ENCODE results near the gene KDM6A.
"Not testable (repeated sequence)": the region's sequence is repeated elsewhere in the genome, so short reads cannot be mapped to it uniquely, and the experiment has no call there.

Gene KDM6A

GRCh38 chrX:44903830-44904530 is 31.0 kb downstream of the KDM6A start:
- H3K9ac ChIP-seq (ENCODE audit: low read length in 5 of 5): no peak overlapping the region
- H3K4me1 ChIP-seq (ENCODE audit: control insufficient read depth in 5 of 5, insufficient read depth in 5 of 5, low read length in 5 of 5): peaks cover 0 to 40% (median 31%) of the 10 kb centered on the region in 5 donors
- H3K4me3 ChIP-seq (ENCODE audit: low read depth in 1 of 5, low read length in 5 of 5): no peak overlapping the region
- H3K36me3 ChIP-seq (ENCODE audit: control insufficient read depth in 5 of 5, insufficient read depth in 5 of 5, low read length in 5 of 5): no peaks in the 10 kb centered on the region
- H3K27ac ChIP-seq (ENCODE audit: low read depth, low read length): no peak overlapping the region
- H3K9me3 ChIP-seq (ENCODE audit: control insufficient read depth in 5 of 5, low read length in 5 of 5): peaks cover 0 to 9% (median 2%) of the 10 kb centered on the region in 5 donors
- H3K27me3 ChIP-seq (ENCODE audit: control insufficient read depth in 5 of 5, insufficient read depth in 4 of 5, low read length in 5 of 5): no peaks in the 10 kb centered on the region

- Histone ChIP-seq H3K9me3 (ENCODE audit: control insufficient read depth in 5 of 5, low read length in 5 of 5) (peaks cover 0 to 9% (median 2%) of the 10 kb centered on the region in 5 donors), H3K4me3 (ENCODE audit: low read depth in 1 of 5, low read length in 5 of 5) (no peak overlapping the region), H3K36me3 (ENCODE audit: control insufficient read depth in 5 of 5, insufficient read depth in 5 of 5, low read length in 5 of 5) (no peaks in the 10 kb centered on the region), H3K27ac (ENCODE audit: low read depth, low read length) (no peak overlapping the region), H3K9ac (ENCODE audit: low read length in 5 of 5) (no peak overlapping the region), H3K4me1 (ENCODE audit: control insufficient read depth in 5 of 5, insufficient read depth in 5 of 5, low read length in 5 of 5) (peaks cover 0 to 35% (median 30%) of the 10 kb centered on the region in 5 donors), H3K27me3 (ENCODE audit: control insufficient read depth in 5 of 5, insufficient read depth in 4 of 5, low read length in 5 of 5) (no peaks in the 10 kb centered on the region)
These were observed 31.6 kb downstream of the KDM6A start for GRCh38 chrX:44904542-44905115.

- H3K27me3 ChIP-seq (ENCODE audit: control insufficient read depth in 5 of 5, insufficient read depth in 4 of 5, low read length in 5 of 5): no peaks in the 10 kb centered on the region
- H3K9me3 ChIP-seq (ENCODE audit: control insufficient read depth in 5 of 5, low read length in 5 of 5): peaks cover 0 to 9% (median 2%) of the 10 kb centered on the region in 5 donors
- no peaks in the 10 kb centered on the region for H3K36me3 ChIP-seq (ENCODE audit: control insufficient read depth in 5 of 5, insufficient read depth in 5 of 5, low read length in 5 of 5)
- no peak overlapping the region for H3K4me3 ChIP-seq (ENCODE audit: low read depth in 1 of 5, low read length in 5 of 5)
- H3K27ac ChIP-seq (ENCODE audit: low read depth, low read length): no peak overlapping the region
- no peak overlapping the region for H3K9ac ChIP-seq (ENCODE audit: low read length in 5 of 5)
- peaks cover 0 to 31% (median 24%) of the 10 kb centered on the region in 5 donors for H3K4me1 ChIP-seq (ENCODE audit: control insufficient read depth in 5 of 5, insufficient read depth in 5 of 5, low read length in 5 of 5)
These were observed 33.1 kb downstream of the KDM6A start for GRCh38 chrX:44906041-44906440.

GRCh38 chrX:44906542-44906941 is 33.6 kb downstream of the KDM6A start:
- Histone ChIP-seq H3K9ac (ENCODE audit: low read length in 5 of 5) (no peak overlapping the region), H3K9me3 (ENCODE audit: control insufficient read depth in 5 of 5, low read length in 5 of 5) (peaks cover 0 to 9% (median 2%) of the 10 kb centered on the region in 5 donors), H3K27me3 (ENCODE audit: control insufficient read depth in 5 of 5, insufficient read depth in 4 of 5, low read length in 5 of 5) (no peaks in the 10 kb centered on the region), H3K4me3 (ENCODE audit: low read depth in 1 of 5, low read length in 5 of 5) (no peak overlapping the region), H3K4me1 (ENCODE audit: control insufficient read depth in 5 of 5, insufficient read depth in 5 of 5, low read length in 5 of 5) (peaks cover 0 to 31% (median 24%) of the 10 kb centered on the region in 5 donors), H3K36me3 (ENCODE audit: control insufficient read depth in 5 of 5, insufficient read depth in 5 of 5, low read length in 5 of 5) (no peaks in the 10 kb centered on the region), H3K27ac (ENCODE audit: low read depth, low read length) (no peak overlapping the region)

GRCh38 chrX:44908153-44908552 is 35.2 kb downstream of the KDM6A start:
- H3K9me3 ChIP-seq (ENCODE audit: control insufficient read depth in 5 of 5, low read length in 5 of 5): peaks cover 0 to 4% (median 0%) of the 10 kb centered on the region in 5 donors
- H3K4me3 ChIP-seq (ENCODE audit: low read depth in 1 of 5, low read length in 5 of 5): no peak overlapping the region
- peaks cover 0 to 31% (median 24%) of the 10 kb centered on the region in 5 donors for H3K4me1 ChIP-seq (ENCODE audit: control insufficient read depth in 5 of 5, insufficient read depth in 5 of 5, low read length in 5 of 5)
- no peak overlapping the region for H3K27ac ChIP-seq (ENCODE audit: low read depth, low read length)
- H3K27me3 ChIP-seq (ENCODE audit: control insufficient read depth in 5 of 5, insufficient read depth in 4 of 5, low read length in 5 of 5): no peaks in the 10 kb centered on the region
- no peaks in the 10 kb centered on the region for H3K36me3 ChIP-seq (ENCODE audit: control insufficient read depth in 5 of 5, insufficient read depth in 5 of 5, low read length in 5 of 5)
- H3K9ac ChIP-seq (ENCODE audit: low read length in 5 of 5): no peak overlapping the region

- Histone ChIP-seq H3K9me3 (ENCODE audit: control insufficient read depth in 5 of 5, low read length in 5 of 5) (no peaks in the 10 kb centered on the region), H3K27me3 (ENCODE audit: control insufficient read depth in 5 of 5, insufficient read depth in 4 of 5, low read length in 5 of 5) (no peaks in the 10 kb centered on the region), H3K4me1 (ENCODE audit: control insufficient read depth in 5 of 5, insufficient read depth in 5 of 5, low read length in 5 of 5) (peaks cover 0 to 35% (median 25%) of the 10 kb centered on the region in 5 donors), H3K9ac (ENCODE audit: low read length in 5 of 5) (no peak overlapping the region), H3K36me3 (ENCODE audit: control insufficient read depth in 5 of 5, insufficient read depth in 5 of 5, low read length in 5 of 5) (no peaks in the 10 kb centered on the region), H3K27ac (ENCODE audit: low read depth, low read length) (no peak overlapping the region), H3K4me3 (ENCODE audit: low read depth in 1 of 5, low read length in 5 of 5) (no peak overlapping the region)
These were observed 35.8 kb downstream of the KDM6A start for GRCh38 chrX:44908827-44909226.

GRCh38 chrX:44910508-44910907 is 37.5 kb downstream of the KDM6A start:
- not testable (repeated sequence) for H3K9ac ChIP-seq (ENCODE audit: low read length in 5 of 5); H3K27ac ChIP-seq (ENCODE audit: low read depth, low read length); H3K9me3 ChIP-seq (ENCODE audit: control insufficient read depth in 5 of 5, low read length in 5 of 5); H3K4me3 ChIP-seq (ENCODE audit: low read depth in 1 of 5, low read length in 5 of 5); H3K36me3 ChIP-seq (ENCODE audit: control insufficient read depth in 5 of 5, insufficient read depth in 5 of 5, low read length in 5 of 5); H3K27me3 ChIP-seq (ENCODE audit: control insufficient read depth in 5 of 5, insufficient read depth in 4 of 5, low read length in 5 of 5)
- H3K4me1 ChIP-seq (ENCODE audit: control insufficient read depth in 5 of 5, insufficient read depth in 5 of 5, low read length in 5 of 5): peaks cover 0 to 32% (median 24%) of the 10 kb centered on the region in 5 donors

- not testable (repeated sequence) for H3K4me3 ChIP-seq (ENCODE audit: low read depth in 1 of 5, low read length in 5 of 5); H3K27ac ChIP-seq (ENCODE audit: low read depth, low read length); H3K9me3 ChIP-seq (ENCODE audit: control insufficient read depth in 5 of 5, low read length in 5 of 5); H3K36me3 ChIP-seq (ENCODE audit: control insufficient read depth in 5 of 5, insufficient read depth in 5 of 5, low read length in 5 of 5); H3K9ac ChIP-seq (ENCODE audit: low read length in 5 of 5); H3K27me3 ChIP-seq (ENCODE audit: control insufficient read depth in 5 of 5, insufficient read depth in 4 of 5, low read length in 5 of 5)
- peaks cover 0 to 30% (median 26%) of the 10 kb centered on the region in 5 donors for H3K4me1 ChIP-seq (ENCODE audit: control insufficient read depth in 5 of 5, insufficient read depth in 5 of 5, low read length in 5 of 5)
These were observed 38.1 kb downstream of the KDM6A start for GRCh38 chrX:44911074-44911600.

- Histone ChIP-seq H3K27ac (ENCODE audit: low read depth, low read length) (no peak overlapping the region), H3K4me3 (ENCODE audit: low read depth in 1 of 5, low read length in 5 of 5) (no peak overlapping the region), H3K9me3 (ENCODE audit: control insufficient read depth in 5 of 5, low read length in 5 of 5) (no peaks in the 10 kb centered on the region), H3K36me3 (ENCODE audit: control insufficient read depth in 5 of 5, insufficient read depth in 5 of 5, low read length in 5 of 5) (no peaks in the 10 kb centered on the region), H3K4me1 (ENCODE audit: control insufficient read depth in 5 of 5, insufficient read depth in 5 of 5, low read length in 5 of 5) (peaks cover 0 to 22% (median 17%) of the 10 kb centered on the region in 5 donors), H3K9ac (ENCODE audit: low read length in 5 of 5) (no peak overlapping the region), H3K27me3 (ENCODE audit: control insufficient read depth in 5 of 5, insufficient read depth in 4 of 5, low read length in 5 of 5) (no peaks in the 10 kb centered on the region)
These were observed 40.9 kb downstream of the KDM6A start for GRCh38 chrX:44913656-44914531.

Data from subcutaneous abdominal adipose tissue (tissue), 5 donors.